ENCODE measurements around the gene NSMF.
A peak's percentile ranks its signal among the peaks of the same experiment; 100 is the strongest.
"Not testable (repeated sequence)": the region's sequence is repeated elsewhere in the genome, so short reads cannot be mapped to it uniquely, and the experiment has no call there.

NSMF gene

GRCh38 chr9:137477778-137478612 is 18.9 kb upstream of the NSMF start:
- DNase-seq (ENCODE audit: low spot score) = no peak

GRCh38 chr9:137476856-137477255 is 17.7 kb upstream of the NSMF start:
- no peak for DNase-seq (ENCODE audit: low spot score)

- DNase-seq (ENCODE audit: low spot score) = no peak
These were observed 16.5 kb upstream of the NSMF start for GRCh38 chr9:137475666-137476065.

GRCh38 chr9:137474271-137474670 is 15.1 kb upstream of the NSMF start:
- no peak for DNase-seq (ENCODE audit: low spot score)

- DNase-seq (ENCODE audit: low spot score) = no peak
These were observed 11.7 kb upstream of the NSMF start for GRCh38 chr9:137470785-137471184.

GRCh38 chr9:137467896-137468295 is 8.8 kb upstream of the NSMF start:
- DNase-seq (ENCODE audit: low spot score) = no peak

- DNase-seq (ENCODE audit: low spot score) = no peak
These were observed 8.0 kb upstream of the NSMF start for GRCh38 chr9:137467161-137467581.

GRCh38 chr9:137466389-137467085 is 7.4 kb upstream of the NSMF start:
- DNase-seq (ENCODE audit: low spot score) = not testable (repeated sequence)

GRCh38 chr9:137465720-137466388 is 6.7 kb upstream of the NSMF start:
- no peak for DNase-seq (ENCODE audit: low spot score)

GRCh38 chr9:137465000-137465719 is 6.0 kb upstream of the NSMF start:
- DNase-seq (ENCODE audit: low spot score) = no peak

GRCh38 chr9:137464291-137464999 is 5.3 kb upstream of the NSMF start:
- DNase-seq (ENCODE audit: low spot score) = no peak

GRCh38 chr9:137463931-137464290 is 4.8 kb upstream of the NSMF start:
- DNase-seq (ENCODE audit: low spot score) = no peak

GRCh38 chr9:137462986-137463930 is 4.1 kb upstream of the NSMF start:
- no peak for DNase-seq (ENCODE audit: low spot score)

GRCh38 chr9:137462396-137462985 is 3.4 kb upstream of the NSMF start:
- no peak for DNase-seq (ENCODE audit: low spot score)

- peak; percentile 67 for DNase-seq (ENCODE audit: low spot score)
These were observed 2.7 kb upstream of the NSMF start for GRCh38 chr9:137461663-137462395.

- DNase-seq (ENCODE audit: low spot score) = no peak
These were observed 2.2 kb upstream of the NSMF start for GRCh38 chr9:137461316-137461662.

- no peak for DNase-seq (ENCODE audit: low spot score)
These were observed 1.5 kb upstream of the NSMF start for GRCh38 chr9:137460363-137461315.

Data from AG08395 (cell line).